Lung (tissue), 12 donors: ENCODE data around the gene TMEM72. TPM values are rescaled to one million over a fixed set of nuclear protein-coding genes. Genes with fewer than 3 reads are reported as not detected.
A peak's percentile ranks its signal among the peaks of the same experiment; 100 is the strongest.

Experiments
- ATAC-seq: fragments of 200-7000 bp; cut with Tn5 transposase; one replicate; pipeline ENCODE4 v1.9.1; 2020; ENCODE audit warnings: moderate number of reproducible peaks; ENCODE audit not compliant: insufficient read depth, low FRiP score
- DNase-seq, 3 donors: peaks; one replicate each; pipeline ENCODE4 v3.0.0-alpha.2; 2013 to 2017
- H3K27ac ChIP-seq, 2 donors: one replicate each; pipeline ENCODE4 v1.5.1; 2013; ENCODE audit warnings: mild to moderate bottlenecking in 2 of 2, moderate library complexity in 2 of 2, control low read depth in 1 of 2, inconsistent platforms in 1 of 2, low read depth in 1 of 2, low read length in 1 of 2
- H3K27me3 ChIP-seq, 3 donors: one replicate each; pipeline ENCODE4 v1.5.1; 2013; ENCODE audit warnings: low read length in 2 of 3; ENCODE audit not compliant: control insufficient read depth in 3 of 3, insufficient read depth in 3 of 3
- H3K36me3 ChIP-seq, 4 donors: one replicate each; pipeline ENCODE4 v1.5.1; 2013; ENCODE audit warnings: low read length in 4 of 4, mild to moderate bottlenecking in 1 of 4, moderate library complexity in 1 of 4; ENCODE audit not compliant: control insufficient read depth in 4 of 4, insufficient read depth in 4 of 4
- H3K4me1 ChIP-seq, 5 donors: one replicate each; pipeline ENCODE4 v1.5.1; 2013; ENCODE audit warnings: low read length in 5 of 5, mild to moderate bottlenecking in 2 of 5, moderate library complexity in 1 of 5; ENCODE audit not compliant: control insufficient read depth in 5 of 5, insufficient read depth in 5 of 5
- H3K4me3 ChIP-seq: one replicate; pipeline ENCODE4 v1.5.1; 2013; ENCODE audit warnings: mild to moderate bottlenecking, control low read depth, moderate library complexity
- H3K9ac ChIP-seq, 2 donors: one replicate each; pipeline ENCODE4 v1.5.1; 2013; ENCODE audit warnings: low read length in 2 of 2, control low read depth in 1 of 2; ENCODE audit not compliant: insufficient read depth in 1 of 2
- H3K9me3 ChIP-seq, 4 donors: one replicate each; pipeline ENCODE4 v1.5.1; 2013; ENCODE audit warnings: low read length in 3 of 4, mild to moderate bottlenecking in 1 of 4, moderate library complexity in 1 of 4; ENCODE audit not compliant: control insufficient read depth in 4 of 4, insufficient read depth in 3 of 4
- WGBS, 2 donors: extraction: QIAGEN DNeasy Blood & Tissue Kit; methylation state at CpG; one replicate each; pipeline ENCODE4 v1.1.7; 2013; 5-methylcytosine and 5-hydroxymethylcytosine counted together
- polyA plus RNA-seq, 2 donors: library from polyadenylated mRNA; stranded (reverse); fragments of 200-250 nt; gene quantifications; one replicate each; pipeline ENCODE4 v1.2.1, GENCODE V29; 2013
- total RNA-seq, 2 donors: library from RNA; depleted of rRNA in 1 of 2; stranded (reverse); fragments of >200 nt in 1 of 2; gene quantifications; one replicate each; pipeline ENCODE4 v1.2.1, GENCODE V29; 2014 to 2021
- TF ChIP-seq, protein P1 (sequence below): IDR thresholded peaks from 2 replicates; pipeline ENCODE4 v1.5.1; 2012; ENCODE audit warnings: mild to moderate bottlenecking; ENCODE audit errors: control extremely low read depth, extremely low read depth
- donor health status: control.
- donor health status: control.
- donor health status: Bipolar disorder and iron deficiency.
- donor health status: healthy.
- donor health status: DM: yes; HTN: yes; CAD: no.

Gene TMEM72
- total and polyA plus RNA-seq, 4 donors = 0.02 to 0.11 (median 0.04) TPM; not detected in 1

DNA sequence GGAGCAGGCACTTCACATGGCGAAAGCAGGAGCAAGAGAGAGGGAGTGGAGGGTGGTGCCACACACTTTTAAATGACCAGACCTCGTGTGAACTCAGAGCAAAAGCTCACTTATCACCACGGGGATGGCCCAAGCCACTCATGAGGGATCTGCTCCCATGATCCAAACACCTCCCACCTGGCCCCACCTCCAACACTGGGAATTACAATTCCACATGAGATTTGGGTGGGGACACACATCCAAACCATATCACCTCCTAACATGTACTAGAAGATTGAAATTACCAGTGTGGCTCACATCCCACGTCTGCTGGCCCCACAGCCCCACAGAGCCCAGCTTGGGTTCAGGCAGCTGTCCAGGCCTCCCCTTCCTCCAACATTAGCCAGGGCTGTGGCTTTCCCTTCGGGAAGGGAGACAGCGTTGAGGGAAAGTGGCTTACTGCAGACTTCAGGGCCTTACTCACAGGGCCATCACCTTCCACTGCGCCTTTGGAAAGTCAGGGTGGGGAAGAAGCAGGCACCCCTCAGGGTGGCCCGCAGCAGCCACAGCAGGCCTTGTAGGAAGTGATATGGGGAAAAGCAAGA lies 59.8 kb downstream of the TMEM72 start:
- no peaks in the 10 kb centered on the region for H3K27me3 ChIP-seq
- H3K9ac ChIP-seq = no peak overlapping the region
- peaks cover 0 to 23% (median 0%) of the 10 kb centered on the region in 4 donors for H3K36me3 ChIP-seq
- peaks cover 0 to 2% (median 0%) of the 10 kb centered on the region in 4 donors for H3K9me3 ChIP-seq
- H3K4me1 ChIP-seq = peaks cover 8 to 33% (median 23%) of the 10 kb centered on the region in 5 donors
- WGBS, 2 donors = 94 to 97% methylated on average over 8 of the region's 8 CpGs
- DNase-seq (no peak), ATAC-seq (no peak)
- TF ChIP-seq, protein P1, sequence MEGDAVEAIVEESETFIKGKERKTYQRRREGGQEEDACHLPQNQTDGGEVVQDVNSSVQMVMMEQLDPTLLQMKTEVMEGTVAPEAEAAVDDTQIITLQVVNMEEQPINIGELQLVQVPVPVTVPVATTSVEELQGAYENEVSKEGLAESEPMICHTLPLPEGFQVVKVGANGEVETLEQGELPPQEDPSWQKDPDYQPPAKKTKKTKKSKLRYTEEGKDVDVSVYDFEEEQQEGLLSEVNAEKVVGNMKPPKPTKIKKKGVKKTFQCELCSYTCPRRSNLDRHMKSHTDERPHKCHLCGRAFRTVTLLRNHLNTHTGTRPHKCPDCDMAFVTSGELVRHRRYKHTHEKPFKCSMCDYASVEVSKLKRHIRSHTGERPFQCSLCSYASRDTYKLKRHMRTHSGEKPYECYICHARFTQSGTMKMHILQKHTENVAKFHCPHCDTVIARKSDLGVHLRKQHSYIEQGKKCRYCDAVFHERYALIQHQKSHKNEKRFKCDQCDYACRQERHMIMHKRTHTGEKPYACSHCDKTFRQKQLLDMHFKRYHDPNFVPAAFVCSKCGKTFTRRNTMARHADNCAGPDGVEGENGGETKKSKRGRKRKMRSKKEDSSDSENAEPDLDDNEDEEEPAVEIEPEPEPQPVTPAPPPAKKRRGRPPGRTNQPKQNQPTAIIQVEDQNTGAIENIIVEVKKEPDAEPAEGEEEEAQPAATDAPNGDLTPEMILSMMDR = no peak
- peak overlapping the region in 1 of 2 donors; percentile 37 for H3K27ac ChIP-seq
- no peak overlapping the region for H3K4me3 ChIP-seq

DNA sequence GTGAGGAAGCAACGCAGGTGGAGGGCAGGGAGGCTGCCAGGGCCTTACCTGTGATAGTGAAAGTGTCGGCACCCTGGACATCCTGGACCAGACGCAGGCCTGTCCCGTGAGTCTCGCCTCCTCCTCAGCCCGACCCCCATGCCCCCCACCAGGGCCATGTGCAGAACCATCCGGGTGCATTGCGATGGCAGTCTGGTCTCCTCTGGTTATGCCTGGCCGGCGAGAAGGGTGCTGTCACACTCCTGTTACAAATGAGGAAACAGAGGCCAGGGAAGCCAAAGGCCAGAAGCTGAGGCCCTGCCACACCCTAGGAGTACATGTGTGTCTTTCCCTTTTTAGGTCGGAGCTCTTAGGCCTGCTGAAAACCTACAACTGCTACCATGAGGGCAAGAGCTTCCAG lies 60.3 kb downstream of the TMEM72 start:
- H3K27ac ChIP-seq = peak overlapping the region in 1 of 2 donors; percentile 37
- peaks cover 0 to 23% (median 0%) of the 10 kb centered on the region in 4 donors for H3K36me3 ChIP-seq
- H3K9me3 ChIP-seq = peaks cover 0 to 2% (median 0%) of the 10 kb centered on the region in 4 donors
- no peak overlapping the region for H3K9ac ChIP-seq
- H3K4me3 ChIP-seq = no peak overlapping the region
- DNase-seq (no peak), ATAC-seq (no peak)
- no peaks in the 10 kb centered on the region for H3K27me3 ChIP-seq
- TF ChIP-seq, protein P1 = no peak
- peaks cover 8 to 33% (median 23%) of the 10 kb centered on the region in 5 donors for H3K4me1 ChIP-seq
- WGBS, 2 donors = 83 to 87% methylated on average over 11 of the region's 11 CpGs

DNA sequence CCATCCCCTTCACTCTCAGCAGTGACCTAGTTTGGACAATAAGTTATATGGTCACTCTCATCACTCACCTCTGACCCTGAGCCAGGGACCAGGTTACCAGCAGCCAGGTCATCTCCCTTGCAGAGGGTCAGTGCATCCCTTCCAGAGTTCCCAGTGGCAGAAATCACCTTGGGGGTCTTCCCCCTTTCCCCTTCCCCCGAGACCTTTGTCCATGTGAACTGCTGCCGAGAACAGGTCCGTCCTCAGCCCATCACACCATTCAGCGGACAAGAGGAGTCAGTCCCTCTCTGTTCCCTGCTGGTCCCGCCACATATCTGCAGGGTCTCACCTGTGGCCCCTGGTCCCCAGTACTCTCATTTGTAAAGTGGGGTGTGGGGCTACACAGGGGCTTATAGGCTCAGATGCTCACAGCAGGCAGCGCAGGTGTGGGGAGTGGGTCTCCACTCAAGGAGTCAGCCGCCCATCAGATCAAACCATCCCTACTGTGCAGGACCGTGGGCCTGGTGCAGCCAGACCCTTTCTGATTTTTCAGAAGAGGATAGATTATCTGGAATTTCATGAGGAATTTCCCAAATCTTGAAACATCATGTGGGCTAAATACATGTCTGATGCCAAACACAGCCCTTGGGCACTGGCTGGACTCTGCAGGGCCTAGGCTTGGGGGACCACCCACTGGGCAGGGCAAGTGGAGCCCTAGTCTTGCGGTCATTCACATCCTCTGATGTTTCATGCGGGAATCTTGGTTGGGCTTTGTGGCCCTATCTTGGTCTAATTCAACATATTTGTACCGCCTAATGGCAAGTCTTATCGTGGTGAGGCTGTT lies 61.0 kb downstream of the TMEM72 start:
- H3K27me3 ChIP-seq = no peaks in the 10 kb centered on the region
- H3K9me3 ChIP-seq = peaks cover 0 to 2% (median 0%) of the 10 kb centered on the region in 4 donors
- no peak overlapping the region for H3K4me3 ChIP-seq
- peaks cover 0 to 23% (median 0%) of the 10 kb centered on the region in 4 donors for H3K36me3 ChIP-seq
- 97% methylated on average over 12 of the region's 12 CpGs for WGBS, 2 donors
- no peak overlapping the region for H3K27ac ChIP-seq
- DNase-seq = no peak
- no peak overlapping the region for H3K9ac ChIP-seq
- peaks cover 8 to 36% (median 27%) of the 10 kb centered on the region in 5 donors for H3K4me1 ChIP-seq
- TF ChIP-seq, protein P1 = no peak
- no peak for ATAC-seq
